ENCODE measurements around the gene NLRC5.

Gene NLRC5

GRCh38 chr16:57127037-57127763, 137.8 kb downstream of the NLRC5 start:
- TF ChIP-seq CTCF (conservative IDR thresholded peaks at IDR 0.05; ENCODE audit: low read depth, low read length): no peak
- no peak for DNase-seq (ENCODE audit: low read depth)
- no peak overlapping the region for H3K4me3 ChIP-seq (ENCODE audit: low read depth, low read length)

GRCh38 chr16:57127836-57128235, 138.5 kb downstream of the NLRC5 start:
- H3K4me3 ChIP-seq (ENCODE audit: low read depth, low read length): no peak overlapping the region
- TF ChIP-seq CTCF (conservative IDR thresholded peaks at IDR 0.05; ENCODE audit: low read depth, low read length): no peak
- no peak for DNase-seq (ENCODE audit: low read depth)

- no peak for TF ChIP-seq CTCF (conservative IDR thresholded peaks at IDR 0.05; ENCODE audit: low read depth, low read length)
These were observed 139.5 kb downstream of the NLRC5 start for GRCh38 chr16:57128771-57129389.

GRCh38 chr16:57130950-57131321, 141.6 kb downstream of the NLRC5 start:
- no peak overlapping the region for H3K4me3 ChIP-seq (ENCODE audit: low read depth, low read length)
- TF ChIP-seq CTCF (conservative IDR thresholded peaks at IDR 0.05; ENCODE audit: low read depth, low read length): no peak
- DNase-seq (ENCODE audit: low read depth): no peak

More at GRCh38 chr16:57128771-57129389, 139.5 kb downstream of the NLRC5 start:
- H3K4me3 ChIP-seq (ENCODE audit: low read depth, low read length): no peak overlapping the region
- no peak for DNase-seq (ENCODE audit: low read depth)

- no peak for DNase-seq (ENCODE audit: low read depth)
- no peak for TF ChIP-seq CTCF (conservative IDR thresholded peaks at IDR 0.05; ENCODE audit: low read depth, low read length)
- H3K4me3 ChIP-seq (ENCODE audit: low read depth, low read length): no peak overlapping the region
These were observed 142.1 kb downstream of the NLRC5 start for GRCh38 chr16:57131351-57131970.

- no peak for TF ChIP-seq CTCF (conservative IDR thresholded peaks at IDR 0.05; ENCODE audit: low read depth, low read length)
- no peak for DNase-seq (ENCODE audit: low read depth)
- H3K4me3 ChIP-seq (ENCODE audit: low read depth, low read length): no peak overlapping the region
These were observed 143.1 kb downstream of the NLRC5 start for GRCh38 chr16:57132470-57132869.

Data from choroid plexus epithelial cell (primary cell).